GM23338 (cell line): Measurements from ENCODE around the gene LARGE1. TPM values are rescaled to one million over a fixed set of nuclear protein-coding genes. Genes with fewer than 3 reads are reported as not detected.

Experiments
- ATAC-seq: fragments of 200-7000 bp; cut with Tn5 transposase; 3 replicates; pipeline ENCODE4 v1.9.1; 2020
- DNase-seq: peaks from one replicate; pipeline ENCODE4 v3.0.0-alpha.2; 2015; ENCODE audit warnings: low spot score
- H2AFZ ChIP-seq: fragments of 200-600 bp; sonication (generic); 2 replicates; pipeline ENCODE4 v1.8.0; 2016; ENCODE audit warnings: antibody characterized with exemption, mild to moderate bottlenecking, moderate library complexity
- H3F3A ChIP-seq: fragments of 200-600 bp; sonication (generic); replicated peaks from 2 replicates; pipeline ENCODE4 v1.8.0; 2017; ENCODE audit warnings: antibody characterized with exemption, mixed run types, low read depth
- H3K27ac ChIP-seq: fragments of 200-600 bp; sonication (generic); 2 replicates; pipeline ENCODE4 v1.6.1; 2016; ENCODE audit warnings: low read depth
- H3K27me3 ChIP-seq: fragments of 200-600 bp; sonication (generic); 2 replicates; pipeline ENCODE4 v1.8.0; 2016; ENCODE audit warnings: mild to moderate bottlenecking, mixed run types, moderate library complexity; ENCODE audit not compliant: insufficient read depth
- H3K36me3 ChIP-seq: fragments of 200-600 bp; sonication (generic); 2 replicates; pipeline ENCODE4 v1.8.0; 2016; ENCODE audit warnings: mild to moderate bottlenecking; ENCODE audit not compliant: insufficient read depth
- H3K4me1 ChIP-seq: fragments of 200-600 bp; sonication (generic); 2 replicates; pipeline ENCODE4 v1.8.0; 2016; ENCODE audit warnings: mild to moderate bottlenecking, moderate library complexity; ENCODE audit not compliant: insufficient read depth
- H3K4me2 ChIP-seq: fragments of 200-600 bp; sonication (generic); 2 replicates; pipeline ENCODE4 v1.7.1; 2017; ENCODE audit warnings: mixed run types
- H3K4me3 ChIP-seq: fragments of 200-600 bp; sonication (generic); 2 replicates; pipeline ENCODE4 v1.6.1; 2016; ENCODE audit warnings: mixed run types
- H3K79me2 ChIP-seq: fragments of 200-600 bp; sonication (generic); replicated peaks from 2 replicates; pipeline ENCODE4 v1.8.0; 2017; ENCODE audit warnings: mild to moderate bottlenecking; ENCODE audit not compliant: insufficient read depth
- H3K9me2 ChIP-seq: fragments of 200-600 bp; sonication (generic); 2 replicates; pipeline ENCODE4 v1.8.0; 2017; ENCODE audit not compliant: insufficient read depth
- H4K20me1 ChIP-seq: fragments of 200-600 bp; sonication (generic); replicated peaks from 2 replicates; pipeline ENCODE4 v1.8.0; 2017; ENCODE audit warnings: mild to moderate bottlenecking; ENCODE audit not compliant: insufficient read depth
- H3K27ac Mint-ChIP-seq: 2 replicates; pipeline ENCODE4 v1.8.0; 2020; ENCODE audit warnings: inconsistent platforms, mild to moderate bottlenecking, moderate library complexity, mixed read lengths
- H3K27me3 Mint-ChIP-seq: 3 replicates; pipeline ENCODE4 v1.8.0; 2022; ENCODE audit warnings: low read depth, mild to moderate bottlenecking, moderate library complexity, mixed read lengths, inconsistent platforms; ENCODE audit not compliant: insufficient read depth, poor library complexity
- H3K36me3 Mint-ChIP-seq: 3 replicates; pipeline ENCODE4 v1.8.0; 2021; ENCODE audit warnings: low read depth, mild to moderate bottlenecking, inconsistent platforms, moderate library complexity, mixed read lengths
- H3K4me1 Mint-ChIP-seq: 3 replicates; pipeline ENCODE4 v1.8.0; 2020; ENCODE audit warnings: mild to moderate bottlenecking, inconsistent platforms, mixed read lengths
- H3K4me3 Mint-ChIP-seq: 3 replicates; pipeline ENCODE4 v1.8.0; 2021; ENCODE audit warnings: moderate library complexity, mild to moderate bottlenecking, inconsistent platforms, mixed read lengths
- H3K9me3 Mint-ChIP-seq: 3 replicates; pipeline ENCODE4 v1.8.0; 2020; ENCODE audit warnings: moderate library complexity, mild to moderate bottlenecking, inconsistent platforms, mixed read lengths
- CREB1 ChIP-seq: fragments of 250-450 bp; sonication (Bioruptor Pico); IDR thresholded peaks from 2 replicates; pipeline ENCODE4 v1.5.0; 2020; ENCODE audit warnings: low read depth, mild to moderate bottlenecking, moderate library complexity
- POLR2AphosphoS5 ChIP-seq: IDR thresholded peaks from 2 replicates; pipeline ENCODE4 v1.6.1; 2016; ENCODE audit warnings: antibody characterized with exemption, low read depth
- REST ChIP-seq: IDR thresholded peaks from one replicate; pipeline ENCODE4 v1.6.1; 2018; ENCODE audit warnings: antibody characterized with exemption; ENCODE audit not compliant: unreplicated experiment
- ZNF114 ChIP-seq: fragments of 250-450 bp; sonication (Bioruptor Pico); IDR thresholded peaks from 2 replicates; pipeline ENCODE4 v1.5.0; 2020; ENCODE audit warnings: mild to moderate bottlenecking, moderate library complexity
- ZNF331 ChIP-seq: fragments of 250-450 bp; sonication (Bioruptor Pico); IDR thresholded peaks from 2 replicates; pipeline ENCODE4 v1.5.0; 2020; ENCODE audit warnings: low read depth, mild to moderate bottlenecking, moderate library complexity
- ZNF462 ChIP-seq: fragments of 250-450 bp; sonication (Bioruptor Pico); IDR thresholded peaks from 2 replicates; pipeline ENCODE4 v1.5.0; 2020; ENCODE audit warnings: mild to moderate bottlenecking, moderate library complexity
- polyA plus RNA-seq: library from polyadenylated mRNA; unstranded; fragments of >200 nt; fragmentation: Nextera tagmentation; extraction: Ambion mirVana; gene quantifications from 2 replicates; pipeline ENCODE4 v1.2.1, GENCODE V29; 2016
- total RNA-seq: library from RNA; depleted of rRNA; stranded (reverse); fragments of >200 nt; shearing (Covaris generic); gene quantifications from 2 replicates; pipeline ENCODE4 v1.2.3, GENCODE V29; 2014

The LARGE1 gene
- total and polyA plus RNA-seq, 2 experiments from 2014 or later, result 12.8 to 75.6 TPM

- no peak overlapping the region for H3K4me2 ChIP-seq
- no peak overlapping the region for H3K27ac ChIP-seq
- peaks cover 9% of the 10 kb centered on the region; the same call in 1 of the 2 replicates for H3K36me3 ChIP-seq
- H3F3A ChIP-seq, result peaks cover 7% of the 10 kb centered on the region; the same call in 1 of the 2 replicates
- H3K27me3 Mint-ChIP-seq, result peaks cover 7% of the 10 kb centered on the region
- H3K9me2 ChIP-seq, result no peaks in the 10 kb centered on the region
- DNase-seq, result no peak
- H3K4me3 ChIP-seq, result no peak overlapping the region
- H3K27me3 ChIP-seq, result no peaks in the 10 kb centered on the region
- no peak for ATAC-seq
- H3K27ac Mint-ChIP-seq, result no peak overlapping the region
- TF ChIP-seq CREB1 (no peak), ZNF462 (CRISPR knock-in tag) (no peak), ZNF331 (CRISPR knock-in tag) (no peak), ZNF114 (CRISPR knock-in tag) (no peak)
- peaks cover 18% of the 10 kb centered on the region for H3K4me1 Mint-ChIP-seq
- no peak overlapping the region for H3K4me3 Mint-ChIP-seq
- H3K79me2 ChIP-seq, result peaks cover 97% of the 10 kb centered on the region
- no peak overlapping the region for H2AFZ ChIP-seq
- peaks cover 58% of the 10 kb centered on the region for H3K36me3 Mint-ChIP-seq
- H3K4me1 ChIP-seq, result peaks cover 12% of the 10 kb centered on the region; the same call in 1 of the 2 replicates
- H4K20me1 ChIP-seq, result peaks cover 20% of the 10 kb centered on the region
- peaks cover 52% of the 10 kb centered on the region for H3K9me3 Mint-ChIP-seq
These were observed 132.4 kb downstream of the LARGE1 start for GRCh38 chr22:33787645-33788456.

- TF ChIP-seq CREB1 (no peak), POLR2AphosphoS5 (no peak), REST (no peak)
- H3K36me3 Mint-ChIP-seq, result peaks cover 41% of the 10 kb centered on the region
- peak overlapping the region; percentile 23; the same call in 1 of the 2 replicates for H3K27ac ChIP-seq
- H3K27me3 ChIP-seq, result no peaks in the 10 kb centered on the region
- H3K27ac Mint-ChIP-seq, result no peak overlapping the region
- H3K27me3 Mint-ChIP-seq, result peaks cover 7% of the 10 kb centered on the region
- peaks cover 31% of the 10 kb centered on the region for H4K20me1 ChIP-seq
- peaks cover 97% of the 10 kb centered on the region for H3K79me2 ChIP-seq
- H3K4me3 ChIP-seq, result no peak overlapping the region
- H3K9me2 ChIP-seq, result no peaks in the 10 kb centered on the region
- peaks cover 7% of the 10 kb centered on the region; the same call in 1 of the 2 replicates for H3F3A ChIP-seq
- peaks cover 17% of the 10 kb centered on the region; the same call in 1 of the 2 replicates for H3K4me1 ChIP-seq
- no peak for DNase-seq
- no peak for ATAC-seq
- peaks cover 37% of the 10 kb centered on the region for H3K9me3 Mint-ChIP-seq
- peaks cover 9% of the 10 kb centered on the region; the same call in 1 of the 2 replicates for H3K36me3 ChIP-seq
- no peak overlapping the region for H3K4me3 Mint-ChIP-seq
- no peak overlapping the region for H3K4me2 ChIP-seq
- peaks cover 23% of the 10 kb centered on the region for H3K4me1 Mint-ChIP-seq
- no peak overlapping the region for H2AFZ ChIP-seq
These were observed 134.1 kb downstream of the LARGE1 start for GRCh38 chr22:33786149-33786548.
